Neural progenitor cell (in vitro differentiated cells): ENCODE results near the gene SERPINH1. TPM values are rescaled to one million over a fixed set of nuclear protein-coding genes. Genes with fewer than 3 reads are reported as not detected.

Experiments
- DNase-seq: peaks from one replicate; pipeline ENCODE4 v3.0.0-alpha.2; 2016; ENCODE audit warnings: low spot score
- H2AFZ ChIP-seq: fragments of 200-600 bp; sonication (generic); replicated peaks from 2 replicates; pipeline ENCODE4 v1.6.1; 2016; ENCODE audit warnings: antibody characterized with exemption
- H3F3A ChIP-seq: fragments of 200-600 bp; sonication (generic); 2 replicates; pipeline ENCODE4 v1.6.1; 2016; ENCODE audit warnings: antibody characterized with exemption, low read depth
- H3K27ac ChIP-seq: fragments of 200-600 bp; sonication (generic); 2 replicates; pipeline ENCODE4 v1.5.1; 2016; ENCODE audit warnings: mild to moderate bottlenecking
- H3K27me3 ChIP-seq: fragments of 200-600 bp; sonication (generic); 2 replicates; pipeline ENCODE4 v1.6.1; 2016; ENCODE audit warnings: mild to moderate bottlenecking, moderate library complexity
- H3K36me3 ChIP-seq: fragments of 200-600 bp; sonication (generic); 2 replicates; pipeline ENCODE4 v1.5.1; 2016
- H3K4me1 ChIP-seq: fragments of 200-600 bp; sonication (generic); 2 replicates; pipeline ENCODE4 v1.6.1; 2016; ENCODE audit warnings: mixed run types
- H3K4me2 ChIP-seq: fragments of 200-600 bp; sonication (generic); 2 replicates; pipeline ENCODE4 v1.6.1; 2016
- H3K4me3 ChIP-seq: fragments of 200-600 bp; sonication (generic); 2 replicates; pipeline ENCODE4 v1.5.1; 2016
- H3K79me2 ChIP-seq: fragments of 200-600 bp; sonication (generic); 2 replicates; pipeline ENCODE4 v1.6.1; 2016; ENCODE audit warnings: low read depth
- H3K9ac ChIP-seq: fragments of 200-600 bp; sonication (generic); 2 replicates; pipeline ENCODE4 v1.6.1; 2016
- H3K9me3 ChIP-seq: fragments of 200-600 bp; sonication (generic); 2 replicates; pipeline ENCODE4 v1.5.1; 2016; ENCODE audit warnings: low read depth
- H4K20me1 ChIP-seq: fragments of 200-600 bp; sonication (generic); 2 replicates; pipeline ENCODE4 v1.6.1; 2016; ENCODE audit warnings: low read depth
- H3K27ac Mint-ChIP-seq: 3 replicates; pipeline ENCODE4 v1.8.0; 2021; ENCODE audit warnings: mixed read lengths
- H3K27me3 Mint-ChIP-seq: 2 replicates; pipeline ENCODE4 v1.8.0; 2022; ENCODE audit warnings: low read depth, mild to moderate bottlenecking, inconsistent platforms, moderate library complexity, mixed read lengths; ENCODE audit not compliant: insufficient read depth
- H3K36me3 Mint-ChIP-seq: 3 replicates; pipeline ENCODE4 v1.8.0; 2021; ENCODE audit warnings: mixed read lengths
- H3K4me1 Mint-ChIP-seq: 3 replicates; pipeline ENCODE4 v1.8.0; 2021; ENCODE audit warnings: mixed read lengths
- H3K4me3 Mint-ChIP-seq: 3 replicates; pipeline ENCODE4 v1.8.0; 2021; ENCODE audit warnings: mild to moderate bottlenecking, moderate library complexity, mixed read lengths
- H3K9me3 Mint-ChIP-seq: 3 replicates; pipeline ENCODE4 v1.8.0; 2020; ENCODE audit warnings: mixed read lengths
- CTCF ChIP-seq: fragments of 200-600 bp; sonication (generic); IDR thresholded peaks from 2 replicates; pipeline ENCODE4 v1.5.1; 2017; ENCODE audit warnings: antibody characterized with exemption, mild to moderate bottlenecking
- EZH2 ChIP-seq: fragments of 200-600 bp; sonication (generic); IDR thresholded peaks from 2 replicates; pipeline ENCODE4 v1.6.1; 2017; ENCODE audit warnings: antibody characterized with exemption, mild to moderate bottlenecking, moderate library complexity
- EZH2phosphoT487 ChIP-seq: fragments of 200-600 bp; sonication (generic); IDR thresholded peaks from 2 replicates; pipeline ENCODE4 v1.6.1; 2017; ENCODE audit warnings: antibody characterized with exemption
- total RNA-seq: library from RNA; depleted of rRNA; stranded (reverse); fragments of >200 nt; gene quantifications from 2 replicates; pipeline ENCODE4 v1.2.3, GENCODE V29; 2015; ENCODE audit warnings: low replicate concordance

SERPINH1 gene
- total RNA-seq, 1 donor from 2014 or later = 219 TPM

- peaks cover 25% of the 10 kb centered on the region for H3K27me3 ChIP-seq
- Mint-ChIP-seq H3K9me3 (no peaks in the 10 kb centered on the region), H3K27me3 (peaks cover 29% of the 10 kb centered on the region), H3K36me3 (no peaks in the 10 kb centered on the region), H3K27ac (no peak overlapping the region), H3K4me1 (peaks cover 55% of the 10 kb centered on the region), H3K4me3 (peak overlapping the region; percentile 94)
- peaks cover 30% of the 10 kb centered on the region for H3K79me2 ChIP-seq
- no peaks in the 10 kb centered on the region for H3K9me3 ChIP-seq
- TF ChIP-seq EZH2 = no peak
- TF ChIP-seq CTCF = no peak
- no peak for TF ChIP-seq EZH2phosphoT487
- peaks cover 4% of the 10 kb centered on the region for H3F3A ChIP-seq
- peaks cover 18% of the 10 kb centered on the region for H3K4me1 ChIP-seq
- no peaks in the 10 kb centered on the region for H4K20me1 ChIP-seq
- no peak overlapping the region for H3K27ac ChIP-seq
- peak overlapping the region; percentile 88 for H2AFZ ChIP-seq
- peak overlapping the region; percentile 94 for H3K4me3 ChIP-seq
- DNase-seq = no peak
- peak overlapping the region; percentile 97 for H3K4me2 ChIP-seq
- peak overlapping the region; percentile 1 for H3K9ac ChIP-seq
- H3K36me3 ChIP-seq = no peaks in the 10 kb centered on the region
Observed at GRCh38 chr11:75526192-75526541, 35.9 kb upstream of the SERPINH1 start.

- Histone ChIP-seq H3K9ac (no peak overlapping the region), H3K4me2 (no peak overlapping the region), H3K4me1 (peaks cover 15% of the 10 kb centered on the region), H2AFZ (no peak overlapping the region), H4K20me1 (no peaks in the 10 kb centered on the region), H3K27ac (no peak overlapping the region), H3K4me3 (no peak overlapping the region), H3K36me3 (no peaks in the 10 kb centered on the region), H3F3A (peaks cover 4% of the 10 kb centered on the region), H3K27me3 (peaks cover 25% of the 10 kb centered on the region), H3K79me2 (peaks cover 23% of the 10 kb centered on the region), H3K9me3 (no peaks in the 10 kb centered on the region)
- peaks cover 49% of the 10 kb centered on the region for H3K4me1 Mint-ChIP-seq
- peaks cover 25% of the 10 kb centered on the region for H3K27me3 Mint-ChIP-seq
- H3K9me3 Mint-ChIP-seq = no peaks in the 10 kb centered on the region
- peak overlapping the region; percentile 72 for H3K27ac Mint-ChIP-seq
- H3K36me3 Mint-ChIP-seq = no peaks in the 10 kb centered on the region
- DNase-seq = no peak
- no peak for TF ChIP-seq CTCF
- no peak for TF ChIP-seq EZH2phosphoT487
- no peak for TF ChIP-seq EZH2
- peak overlapping the region; percentile 94 for H3K4me3 Mint-ChIP-seq
Observed at GRCh38 chr11:75527130-75527529, 34.9 kb upstream of the SERPINH1 start.

GRCh38 chr11:75527938-75528735 is 33.9 kb upstream of the SERPINH1 start:
- Mint-ChIP-seq H3K27ac (peak overlapping the region; percentile 8), H3K9me3 (no peaks in the 10 kb centered on the region), H3K27me3 (peaks cover 21% of the 10 kb centered on the region), H3K4me1 (peaks cover 45% of the 10 kb centered on the region), H3K36me3 (no peaks in the 10 kb centered on the region), H3K4me3 (peak overlapping the region; percentile 46)
- no peak overlapping the region for H2AFZ ChIP-seq
- H3K4me3 ChIP-seq = no peak overlapping the region
- no peaks in the 10 kb centered on the region for H3K9me3 ChIP-seq
- no peaks in the 10 kb centered on the region for H3K36me3 ChIP-seq
- H4K20me1 ChIP-seq = no peaks in the 10 kb centered on the region
- H3K79me2 ChIP-seq = peaks cover 23% of the 10 kb centered on the region
- peaks cover under 1% of the 10 kb centered on the region for H3F3A ChIP-seq
- DNase-seq = no peak
- TF ChIP-seq EZH2 (no peak), EZH2phosphoT487 (no peak), CTCF (no peak)
- no peak overlapping the region for H3K27ac ChIP-seq
- peaks cover 5% of the 10 kb centered on the region for H3K4me1 ChIP-seq
- no peak overlapping the region for H3K9ac ChIP-seq
- peaks cover 23% of the 10 kb centered on the region for H3K27me3 ChIP-seq
- no peak overlapping the region for H3K4me2 ChIP-seq
